ENCODE measurements around the gene HIF1A.
"Not testable (repeated sequence)": the region's sequence is repeated elsewhere in the genome, so short reads cannot be mapped to it uniquely, and the experiment has no call there.

Gene HIF1A

DNA sequence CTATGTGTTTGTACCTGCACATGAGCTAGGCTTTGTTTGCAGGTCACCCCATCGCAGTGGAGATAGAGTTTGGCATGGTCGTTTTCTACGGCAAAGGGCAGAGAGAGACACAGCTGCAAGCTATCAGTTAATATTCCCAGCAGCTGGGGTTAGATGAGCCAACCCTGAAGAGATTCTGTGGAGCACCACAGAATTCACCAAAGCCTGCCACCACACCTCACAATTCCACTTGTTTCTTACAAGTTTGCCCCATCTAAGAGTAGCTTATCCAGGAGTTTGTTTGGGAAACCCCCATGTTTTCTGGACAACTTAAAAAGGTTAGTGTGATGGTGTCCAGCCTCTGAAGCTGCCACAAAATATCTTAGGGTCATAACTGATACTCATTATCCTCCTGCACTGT is 20.0 kb upstream of the HIF1A start:
- DNase-seq = no peak

DNA sequence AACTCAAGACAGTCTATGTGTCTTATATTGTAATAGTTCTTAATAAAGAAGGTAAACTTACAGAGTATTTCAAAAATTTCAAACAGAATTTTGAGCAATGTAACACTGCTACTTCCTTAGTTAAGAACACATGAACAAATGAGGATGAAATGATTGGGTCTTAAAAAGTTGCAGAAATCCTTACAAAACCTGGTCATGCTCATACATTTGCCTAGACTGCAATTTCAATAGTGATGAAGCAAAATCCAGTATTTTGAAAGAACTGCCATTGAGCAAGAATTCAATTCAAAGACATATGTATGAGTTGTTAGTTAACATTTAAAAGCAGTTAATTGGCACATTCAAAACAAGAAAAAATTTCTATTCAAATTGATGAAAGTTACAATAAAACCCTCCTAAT is 17.8 kb upstream of the HIF1A start:
- no peak for DNase-seq

DNA sequence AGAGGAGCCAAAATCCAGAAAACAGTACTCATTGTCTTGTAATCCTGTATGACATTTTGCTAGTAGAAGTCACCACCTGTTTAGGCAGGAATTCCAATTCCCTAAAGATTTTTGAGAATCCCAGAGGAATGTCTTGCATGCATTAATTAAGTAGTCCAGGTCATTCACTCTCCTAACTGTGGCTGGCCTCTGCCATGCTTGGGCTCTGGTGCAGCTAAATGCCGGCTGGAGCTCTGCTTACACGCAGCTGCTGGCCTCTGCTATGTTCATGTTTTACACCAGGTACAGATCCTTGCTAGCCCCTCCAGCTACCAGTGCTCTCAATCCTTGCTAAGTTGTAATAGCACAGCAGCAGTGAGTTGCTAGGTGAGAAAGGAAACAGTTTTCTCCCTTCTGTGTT is 16.3 kb upstream of the HIF1A start:
- DNase-seq = no peak

DNA sequence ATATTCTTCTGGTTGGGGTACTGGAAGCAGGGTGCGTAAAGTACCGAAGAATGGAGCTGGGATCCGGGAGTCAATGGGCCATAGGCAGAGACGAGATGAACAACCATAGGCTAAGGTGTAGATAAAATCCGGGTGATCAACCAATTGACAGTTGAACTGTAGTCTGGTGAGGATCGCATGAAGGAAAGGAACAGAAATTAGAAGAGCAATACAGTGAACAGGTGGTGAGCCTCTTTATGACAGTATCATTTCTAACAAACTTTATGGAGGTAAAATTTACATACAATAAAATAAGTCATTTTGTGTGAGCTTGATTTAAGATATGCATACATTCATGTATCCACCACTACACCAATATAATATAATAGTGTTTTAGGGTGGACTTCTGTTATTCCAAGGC is 13.9 kb upstream of the HIF1A start:
- DNase-seq = no peak

DNA sequence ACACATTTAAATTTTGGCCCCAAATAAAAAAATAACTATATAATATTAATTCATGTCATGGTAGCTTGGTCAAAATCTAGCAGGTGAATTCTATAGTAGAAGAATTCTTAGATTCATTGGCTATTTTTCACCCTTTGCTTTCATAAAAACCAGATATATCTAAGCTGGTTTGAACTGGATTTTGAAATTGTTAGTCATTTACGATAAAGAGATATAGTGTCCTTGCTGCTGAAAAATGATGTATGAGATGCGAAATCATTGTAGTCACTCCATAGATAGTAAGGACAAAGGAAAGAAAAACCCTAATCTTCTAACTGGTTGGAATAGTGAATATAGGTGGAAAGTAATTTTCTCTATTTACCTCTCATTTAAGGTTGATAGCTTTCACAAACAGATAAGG is 12.2 kb upstream of the HIF1A start:
- DNase-seq = no peak

DNA sequence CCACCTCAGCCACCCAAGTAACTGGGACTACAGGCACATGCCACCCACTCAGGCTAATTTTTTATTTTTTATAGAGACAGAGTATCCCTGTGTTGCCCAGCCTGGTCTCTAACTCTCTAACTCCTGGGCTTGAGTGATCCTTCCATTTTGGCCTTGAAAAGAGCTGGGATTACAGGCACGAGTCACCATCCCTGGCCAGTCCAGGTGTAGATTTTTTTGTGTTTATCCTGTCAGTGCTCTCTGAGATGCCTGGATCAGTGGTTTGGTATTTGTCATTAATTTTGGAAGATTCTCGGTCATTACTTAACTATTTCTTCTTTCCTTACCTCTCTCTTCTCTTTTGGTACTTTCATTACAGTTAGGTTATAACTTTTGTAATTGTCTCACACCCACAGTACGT is 5.3 kb upstream of the HIF1A start:
- no peak for DNase-seq

DNA sequence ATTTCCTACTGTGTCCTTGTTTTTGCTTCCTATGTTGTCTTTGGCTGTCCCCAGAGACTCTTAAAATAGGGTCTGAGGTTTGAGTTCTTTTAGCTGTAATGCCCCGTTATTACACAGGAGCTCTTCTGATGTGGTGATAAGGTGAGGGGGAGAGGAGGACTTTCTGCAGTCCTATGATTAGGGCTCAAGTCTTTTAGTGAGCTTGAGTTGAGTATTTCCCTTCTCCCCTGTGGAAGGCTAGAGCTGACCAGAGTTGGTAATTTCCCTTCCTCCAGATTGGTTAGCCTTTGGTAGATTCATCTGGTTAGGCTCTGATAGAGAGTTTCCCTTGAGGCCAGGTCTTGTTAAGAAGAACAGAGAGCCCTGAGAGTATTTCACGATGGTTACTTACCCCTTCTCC is 4.3 kb upstream of the HIF1A start:
- DNase-seq = no peak

DNA sequence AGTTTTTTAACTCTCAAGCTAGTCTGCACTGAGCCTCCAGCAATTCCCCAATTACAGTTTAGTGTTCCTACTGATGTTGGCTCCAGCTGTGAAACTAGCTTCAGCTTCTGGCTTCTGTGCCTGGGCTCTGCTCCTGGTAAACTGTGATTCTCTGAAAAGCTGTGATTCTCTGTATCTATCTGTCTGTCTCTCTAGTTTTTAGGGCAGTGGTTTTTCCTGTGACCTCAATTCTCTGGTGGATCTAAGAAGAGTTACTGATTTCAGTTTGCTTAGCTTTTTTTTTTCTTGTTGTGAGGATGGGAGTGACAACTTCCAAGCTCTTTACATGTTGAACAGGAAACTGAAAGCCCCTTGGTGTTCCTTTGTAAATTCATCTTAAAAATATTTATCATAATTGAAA is 3.8 kb upstream of the HIF1A start:
- DNase-seq = no peak

DNA sequence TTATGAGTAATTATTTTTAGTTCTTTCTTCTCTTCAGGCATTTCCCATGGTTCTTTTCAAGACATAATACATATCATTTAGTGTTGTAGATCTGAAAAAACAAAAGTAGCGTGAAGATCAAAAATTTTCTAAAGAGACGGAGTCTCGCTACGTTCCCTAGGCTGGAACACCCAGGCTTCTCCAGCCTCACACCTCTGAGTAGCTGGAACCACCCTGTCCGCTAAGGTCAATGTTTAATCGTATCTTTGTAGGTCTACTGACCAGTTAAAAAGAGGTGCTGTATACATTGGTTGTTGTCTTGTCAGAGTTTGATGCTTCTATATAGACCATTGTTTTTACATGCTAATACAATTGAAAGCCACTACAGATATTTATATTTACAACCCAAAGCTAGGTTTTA is 1.3 kb upstream of the HIF1A start:
- DNase-seq = no peak

DNA sequence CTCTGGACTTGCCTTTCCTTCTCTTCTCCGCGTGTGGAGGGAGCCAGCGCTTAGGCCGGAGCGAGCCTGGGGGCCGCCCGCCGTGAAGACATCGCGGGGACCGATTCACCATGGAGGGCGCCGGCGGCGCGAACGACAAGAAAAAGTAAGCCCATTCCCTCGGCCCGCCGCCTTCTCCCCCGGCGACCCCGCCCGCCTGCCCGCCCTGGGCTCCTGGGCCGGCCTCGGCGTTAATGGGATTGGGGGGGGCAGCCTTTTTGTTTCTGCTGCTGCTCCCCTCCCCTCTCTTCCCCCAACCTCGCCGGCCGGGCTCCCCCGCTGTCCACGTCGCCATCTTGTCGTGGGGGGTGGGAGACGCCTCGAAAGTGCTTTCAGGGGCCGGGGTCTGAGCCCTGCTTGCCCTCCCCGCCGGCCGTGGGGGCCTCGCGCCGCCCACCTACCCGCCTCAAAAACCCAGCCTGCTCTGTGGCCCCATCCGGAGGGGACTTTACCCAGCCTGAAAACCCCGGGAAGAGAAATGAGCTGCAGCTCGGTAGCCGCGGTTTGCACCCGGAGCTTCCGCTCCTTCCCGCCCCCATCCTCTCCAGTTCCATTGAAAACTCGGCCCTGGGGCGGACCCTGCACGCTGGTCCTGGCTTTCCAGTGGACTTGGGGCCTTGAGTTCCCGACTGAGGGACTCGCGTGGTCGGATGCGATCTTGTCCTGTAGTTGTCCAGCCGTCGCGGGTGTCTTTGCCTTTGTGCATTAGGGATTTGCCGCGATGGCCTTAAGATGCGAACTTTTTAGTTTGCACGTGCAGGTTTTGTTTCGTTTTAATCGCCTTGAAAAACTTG is 598 bp downstream of the HIF1A start:
- peak; percentile 37 for DNase-seq

DNA sequence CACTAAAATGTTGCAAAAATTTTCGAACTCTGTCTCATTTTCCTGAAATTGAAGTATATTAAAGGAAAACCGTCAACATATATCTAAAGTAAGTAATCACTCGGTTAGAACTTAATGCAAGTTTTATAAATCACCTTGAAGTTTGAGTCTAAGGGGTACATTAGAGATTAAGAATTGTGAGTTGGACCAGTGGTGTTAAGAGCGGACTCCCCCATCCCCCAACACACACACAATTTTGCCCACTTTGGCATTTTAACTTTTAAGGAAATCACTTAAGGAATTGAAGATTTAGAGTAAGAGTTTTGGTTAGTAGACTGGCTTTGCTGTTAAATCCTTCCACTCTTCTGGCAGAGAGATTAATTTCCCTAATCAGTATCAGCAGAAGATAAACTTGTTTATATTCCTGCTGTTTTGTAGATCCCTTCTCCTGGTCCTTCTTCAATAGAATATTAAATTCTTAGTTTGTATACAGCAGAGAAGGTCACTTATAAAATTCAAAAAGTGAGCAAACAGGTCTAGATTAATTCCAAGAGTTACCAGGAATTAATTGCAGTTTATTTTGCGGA is 1.5 kb downstream of the HIF1A start:
- no peak for DNase-seq

DNA sequence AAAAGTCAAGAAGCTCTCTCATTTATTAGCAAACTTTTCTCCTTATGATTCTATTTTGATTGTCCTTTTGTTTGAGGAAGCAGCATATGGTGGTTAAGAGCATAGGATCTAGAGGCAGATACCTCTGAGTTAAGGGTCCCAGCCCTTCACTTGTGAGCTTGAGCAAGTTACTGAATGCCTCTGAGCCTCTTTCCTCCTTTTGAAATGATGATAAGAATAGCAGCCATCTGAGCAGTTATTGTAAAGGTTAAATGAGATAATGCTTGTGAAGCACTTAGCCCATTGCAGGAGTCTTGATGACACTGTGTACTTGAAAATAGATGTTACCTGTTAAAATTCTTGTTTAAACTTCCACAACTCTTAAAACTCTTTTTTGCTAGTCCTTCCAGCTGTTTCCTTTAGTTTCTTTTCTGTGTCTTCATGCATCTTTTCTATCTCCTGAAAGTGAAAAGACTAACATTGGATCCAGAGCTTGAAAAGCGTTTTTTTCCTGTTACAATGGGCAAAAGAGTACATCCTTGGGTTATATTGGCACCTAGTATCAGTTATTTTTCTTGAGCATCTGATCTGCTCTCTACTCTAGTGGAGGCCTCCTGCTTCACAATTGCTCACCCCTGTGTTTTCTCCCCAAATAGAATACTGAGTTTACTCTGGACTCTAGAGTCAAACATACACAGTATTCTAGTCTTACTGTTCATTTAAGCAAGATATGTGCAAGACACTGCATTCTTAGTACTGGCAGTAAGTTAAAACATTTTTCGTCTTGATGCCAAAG is 3.1 kb downstream of the HIF1A start:
- DNase-seq = no peak

DNA sequence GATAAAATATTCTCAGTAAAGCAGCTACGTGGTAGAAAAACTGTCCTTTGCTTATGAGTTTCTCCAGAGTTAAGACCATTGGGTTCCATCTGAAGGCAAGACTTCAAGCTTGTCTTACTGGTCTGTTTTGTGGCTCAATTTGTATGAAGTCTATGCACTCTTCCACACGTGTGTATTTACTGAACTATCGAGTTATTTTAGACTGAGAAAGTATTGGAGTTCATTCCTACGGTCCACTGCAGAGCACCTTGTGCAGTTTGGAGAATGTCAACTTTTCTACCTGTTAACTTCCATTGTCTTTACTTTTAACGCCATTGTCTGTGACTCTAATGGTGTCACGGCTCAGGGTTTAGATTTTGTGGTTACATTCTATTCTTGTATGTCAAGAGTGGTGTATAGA is 3.7 kb downstream of the HIF1A start:
- no peak for DNase-seq

DNA sequence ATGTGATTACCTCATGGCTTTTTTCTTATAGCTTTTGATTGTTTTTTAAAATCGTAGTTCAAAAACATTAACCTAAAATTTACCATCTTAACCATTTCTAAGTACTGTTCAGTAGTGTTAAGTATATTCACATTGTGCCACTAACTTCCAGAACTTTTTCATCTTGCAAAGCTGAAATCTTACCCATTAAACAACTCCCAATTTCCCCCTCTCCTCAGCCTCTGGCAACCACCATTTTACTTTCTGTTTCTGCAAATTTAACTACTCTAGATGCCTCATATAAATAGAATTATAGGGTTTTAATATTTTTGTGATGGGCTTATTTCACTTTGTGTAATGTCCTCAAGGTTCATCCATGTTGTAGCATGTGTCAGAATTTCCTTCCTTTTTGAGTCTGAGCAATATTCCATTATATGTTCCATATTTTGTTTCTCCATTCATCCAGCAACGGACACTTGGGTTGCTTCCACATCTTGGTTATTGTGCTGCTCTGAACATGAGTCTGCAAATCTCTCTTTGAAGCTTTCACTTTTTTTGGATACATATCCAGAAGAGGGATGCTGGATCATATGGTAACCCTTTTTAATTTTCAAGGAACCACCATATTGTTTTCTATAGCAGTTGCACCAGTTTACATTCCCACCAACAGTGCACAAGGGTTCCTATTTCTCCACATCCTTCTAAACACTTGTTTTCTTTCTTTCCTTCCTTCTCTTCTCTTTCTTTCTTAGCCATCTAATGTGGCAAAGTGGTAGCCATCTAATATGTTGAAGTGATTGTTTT is 5.0 kb downstream of the HIF1A start:
- no peak for DNase-seq

DNA sequence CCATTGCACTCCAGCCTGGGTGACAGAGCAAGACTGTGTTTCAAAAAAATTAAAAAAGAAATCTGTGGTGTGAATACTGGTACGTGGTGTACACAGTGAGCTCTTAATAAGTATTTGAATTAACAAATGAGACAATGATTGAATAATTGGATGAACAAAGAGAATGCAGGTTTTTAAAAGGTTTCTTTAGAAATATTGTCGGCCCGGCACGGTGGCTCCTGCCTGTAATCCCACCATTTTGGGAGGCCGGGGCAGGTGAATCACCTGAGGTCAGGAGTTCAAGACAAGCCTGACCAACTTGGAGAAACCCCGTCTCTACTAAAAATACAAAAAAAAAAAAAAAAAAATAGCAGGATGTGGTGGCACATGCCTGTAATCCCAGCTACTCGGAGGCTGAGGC is 6.6 kb downstream of the HIF1A start:
- no peak for DNase-seq

DNA sequence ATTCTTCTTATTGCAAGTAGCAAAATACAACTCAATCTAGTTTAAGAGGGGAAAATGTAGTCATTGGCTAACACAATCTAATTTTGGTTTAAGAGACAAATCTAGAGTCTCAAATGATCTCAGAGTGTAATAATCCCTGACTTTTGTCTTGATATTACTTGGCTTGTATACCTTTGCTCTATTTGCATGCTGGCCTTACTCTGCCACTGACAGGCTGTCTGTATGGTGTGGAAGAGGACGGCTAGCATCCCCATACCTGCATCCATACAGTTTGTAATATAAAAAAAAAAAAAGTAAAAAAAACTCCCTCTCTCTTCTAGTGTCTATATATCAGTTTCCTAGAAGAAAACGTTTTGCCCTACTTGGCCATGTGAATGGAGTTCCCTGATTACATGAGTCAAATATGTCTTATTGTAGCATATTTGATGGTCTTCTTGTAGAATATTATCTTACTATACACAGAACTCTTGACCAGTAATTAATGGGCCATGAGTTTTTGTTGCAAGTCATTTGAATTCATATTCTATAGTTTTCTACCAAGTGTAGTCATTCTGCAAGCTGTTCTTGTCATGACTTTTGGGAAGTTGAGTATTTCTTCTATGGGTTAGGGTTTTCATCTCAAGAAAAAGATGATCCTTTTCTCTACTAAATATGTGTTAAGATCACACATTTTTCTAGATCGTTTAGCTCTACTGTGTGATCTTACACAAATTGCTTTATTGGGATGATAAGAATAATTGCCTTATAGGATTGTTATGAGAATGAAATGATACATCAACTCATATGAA is 8.2 kb downstream of the HIF1A start:
- DNase-seq = no peak

DNA sequence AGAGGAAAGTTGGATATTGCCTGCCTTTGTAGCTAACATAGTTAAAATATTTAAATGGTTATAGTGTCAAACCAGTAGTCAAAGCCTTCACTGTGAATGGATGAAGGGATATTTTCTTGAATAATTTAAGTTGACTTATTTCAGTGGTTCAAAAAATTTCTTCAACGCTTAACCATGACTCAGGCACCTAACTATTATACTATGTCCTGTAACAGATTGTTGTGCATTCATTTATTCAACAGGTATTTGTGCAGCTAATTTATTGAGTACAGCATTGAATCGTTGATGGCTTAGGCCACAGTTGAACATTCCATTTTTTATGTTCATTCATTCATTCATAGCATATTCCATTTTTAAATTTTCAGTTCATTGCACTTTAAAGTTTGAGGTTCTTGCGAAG is 9.2 kb downstream of the HIF1A start:
- DNase-seq = no peak

DNA sequence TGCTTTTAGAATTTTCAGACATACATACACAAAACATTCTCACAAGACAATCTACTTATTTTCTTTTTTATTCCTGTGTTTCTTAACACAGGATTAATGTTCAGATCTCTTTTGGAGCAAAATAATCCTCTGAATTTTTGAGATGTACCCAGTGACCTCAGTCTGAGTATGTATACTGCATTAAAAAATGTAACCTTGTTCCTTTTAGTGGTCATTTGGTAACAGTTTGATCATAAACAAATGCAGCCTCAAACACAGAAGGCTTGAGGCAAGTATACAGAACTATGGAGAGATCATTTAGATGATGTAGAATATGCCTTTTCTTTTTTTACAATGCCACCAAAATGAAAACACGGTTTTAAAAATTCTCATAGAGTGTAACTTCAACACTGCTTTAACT is 9.7 kb downstream of the HIF1A start:
- no peak for DNase-seq

DNA sequence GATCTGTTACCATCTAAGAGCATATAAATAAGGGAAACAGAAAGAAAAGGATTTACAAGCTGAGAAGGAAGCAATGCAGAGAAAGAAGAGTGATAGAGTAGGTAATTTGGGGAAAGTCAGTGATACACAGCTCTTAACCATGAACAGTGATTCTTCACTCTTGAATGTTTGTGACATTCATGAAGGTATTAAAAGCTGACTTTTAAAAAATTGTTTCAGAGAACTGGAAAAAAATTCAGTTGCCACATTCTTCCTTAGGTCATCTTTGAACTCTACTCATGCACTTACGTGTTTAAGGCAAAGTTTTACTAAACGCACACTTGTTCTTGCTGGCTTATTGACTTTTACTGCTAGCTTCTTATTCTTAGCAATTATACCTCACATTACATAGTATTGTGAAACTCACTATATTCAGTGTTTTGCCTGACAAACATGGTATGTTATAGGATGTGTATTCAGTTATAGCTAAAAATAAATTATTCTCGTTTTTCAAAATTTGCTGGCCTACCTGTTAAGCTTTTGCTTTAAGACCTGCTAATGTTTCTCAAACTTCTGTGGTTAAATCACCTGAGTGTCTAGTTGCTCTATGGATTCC is 10.9 kb downstream of the HIF1A start:
- DNase-seq = no peak

DNA sequence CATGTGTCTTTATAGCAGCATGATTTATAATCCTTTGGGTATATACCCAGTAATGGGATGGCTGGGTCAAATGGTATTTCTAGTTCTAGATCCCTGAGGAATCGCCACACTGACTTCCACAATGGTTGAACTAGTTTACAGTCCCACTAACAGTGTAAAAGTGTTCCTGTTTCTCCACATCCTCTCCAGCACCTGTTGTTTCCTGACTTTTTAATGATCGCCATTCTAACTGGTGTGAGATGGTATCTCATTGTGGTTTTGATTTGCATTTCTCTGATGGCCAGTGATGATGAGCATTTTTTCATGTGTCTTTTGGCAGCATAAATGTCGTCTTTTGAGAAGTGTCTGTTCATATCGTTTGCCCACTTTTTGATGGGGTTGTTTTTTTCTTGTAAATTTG is 12.5 kb downstream of the HIF1A start:
- DNase-seq = not testable (repeated sequence)

DNA sequence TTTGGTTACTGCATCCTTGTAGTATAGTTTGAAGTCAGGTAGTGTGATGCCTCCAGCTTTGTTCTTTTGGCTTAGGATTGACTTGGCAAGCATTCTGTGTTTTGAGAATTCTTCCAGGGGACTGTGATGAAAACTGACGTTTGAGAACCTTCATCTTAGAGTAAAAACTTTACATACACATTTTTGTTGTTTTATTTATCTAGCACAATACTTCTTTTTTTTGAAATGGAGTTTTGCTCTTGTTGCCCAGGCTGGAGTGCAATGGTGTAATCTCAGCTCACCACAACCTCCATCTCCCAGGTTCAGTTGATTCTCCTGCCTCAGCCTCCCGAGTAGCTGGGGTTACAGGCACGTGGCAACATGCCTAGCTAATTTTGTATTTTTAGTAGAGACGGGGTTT is 13.4 kb downstream of the HIF1A start:
- DNase-seq = not testable (repeated sequence)
